B cell (primary cell): ENCODE results near the gene CADM2.

ENCODE experiments used
- CTCF ChIP-seq: fragments of 200-600 bp; IDR thresholded peaks from one replicate; pipeline ENCODE4 v1.8.0; 2022; ENCODE audit warnings: antibody characterized with exemption, mild to moderate bottlenecking
- EZH2 ChIP-seq: IDR thresholded peaks from 2 replicates; pipeline ENCODE4 v1.6.1; 2012; ENCODE audit warnings: borderline replicate concordance, low read depth, mild to moderate bottlenecking, moderate library complexity, low read length; ENCODE audit not compliant: insufficient read depth, poor library complexity, severe bottlenecking

GRCh38 chr3:84977021-84977420 lies 18.2 kb downstream of the CADM2 start:
- TF ChIP-seq CTCF (no peak), EZH2 (no peak)
